H9 (cell line): ENCODE results near the gene NEUROG3. TPM values are rescaled to one million over a fixed set of nuclear protein-coding genes. Genes with fewer than 3 reads are reported as not detected.

ENCODE experiments used
- DNase-seq: peaks from one replicate; pipeline ENCODE4 v3.0.0-alpha.2; 2017
- H2AFZ ChIP-seq: one replicate; pipeline ENCODE4 v1.6.1; 2013; ENCODE audit warnings: mild to moderate bottlenecking, low read length, control low read depth, moderate library complexity
- H2AK5ac ChIP-seq: 2 replicates; pipeline ENCODE4 v1.6.1; 2013; ENCODE audit warnings: low read length, control low read depth, mixed read lengths; ENCODE audit not compliant: insufficient read length
- H2BK120ac ChIP-seq: one replicate; pipeline ENCODE4 v1.6.1; 2013; ENCODE audit warnings: low read depth, mild to moderate bottlenecking, low read length, control low read depth, inconsistent platforms; ENCODE audit not compliant: poor library complexity, severe bottlenecking
- H2BK12ac ChIP-seq: 2 replicates; pipeline ENCODE4 v1.6.1; 2013; ENCODE audit warnings: low read length, control low read depth, mixed read lengths, low read depth; ENCODE audit not compliant: insufficient read length
- H2BK15ac ChIP-seq: 2 replicates; pipeline ENCODE4 v1.6.1; 2013; ENCODE audit warnings: low read depth, low read length, control low read depth
- H2BK20ac ChIP-seq: one replicate; pipeline ENCODE4 v1.6.1; 2013; ENCODE audit warnings: low read depth, mild to moderate bottlenecking, low read length, control low read depth, inconsistent platforms; ENCODE audit not compliant: poor library complexity, severe bottlenecking
- H2BK5ac ChIP-seq: 2 replicates; pipeline ENCODE4 v1.6.1; 2013; ENCODE audit warnings: low read length, control low read depth, mixed read lengths; ENCODE audit not compliant: insufficient read length
- H3K14ac ChIP-seq: 2 replicates; pipeline ENCODE4 v1.6.1; 2013; ENCODE audit warnings: low read length, control low read depth; ENCODE audit not compliant: insufficient read depth
- H3K18ac ChIP-seq: 2 replicates; pipeline ENCODE4 v1.6.1; 2013; ENCODE audit warnings: low read depth, mild to moderate bottlenecking, mixed read lengths, low read length, control low read depth; ENCODE audit not compliant: insufficient read length
- H3K23ac ChIP-seq: 2 replicates; pipeline ENCODE4 v1.6.1; 2013; ENCODE audit warnings: low read length, control low read depth, mixed read lengths, low read depth; ENCODE audit not compliant: insufficient read length
- H3K23me2 ChIP-seq: 2 replicates; pipeline ENCODE4 v1.6.1; 2013; ENCODE audit warnings: low read depth, mild to moderate bottlenecking, mixed read lengths, low read length, control low read depth; ENCODE audit not compliant: insufficient read length, poor library complexity, severe bottlenecking
- H3K27ac ChIP-seq: 2 replicates; pipeline ENCODE4 v1.5.1; 2013; ENCODE audit warnings: low read length, control low read depth, mixed read lengths, low read depth; ENCODE audit not compliant: insufficient read length
- H3K27me3 ChIP-seq: 2 replicates; pipeline ENCODE4 v1.6.1; 2013; ENCODE audit warnings: low read length, control low read depth, inconsistent platforms; ENCODE audit not compliant: insufficient read depth
- H3K4ac ChIP-seq: 2 replicates; pipeline ENCODE4 v1.6.1; 2013; ENCODE audit warnings: low read depth, mild to moderate bottlenecking, control low read depth, inconsistent platforms, low read length, moderate library complexity
- H3K4me1 ChIP-seq: 2 replicates; pipeline ENCODE4 v1.6.1; 2013; ENCODE audit warnings: low read length, control low read depth, inconsistent platforms; ENCODE audit not compliant: insufficient read depth
- H3K4me2 ChIP-seq: 2 replicates; pipeline ENCODE4 v1.6.1; 2013; ENCODE audit warnings: low read length, control low read depth, mixed read lengths; ENCODE audit not compliant: insufficient read length, insufficient read depth
- H3K56ac ChIP-seq: 2 replicates; pipeline ENCODE4 v1.6.1; 2013; ENCODE audit warnings: low read depth, mild to moderate bottlenecking, mixed read lengths, low read length, control low read depth; ENCODE audit not compliant: insufficient read length
- H3K79me1 ChIP-seq: 2 replicates; pipeline ENCODE4 v1.6.1; 2013; ENCODE audit warnings: low read depth, mild to moderate bottlenecking, moderate library complexity, low read length, control low read depth, inconsistent platforms; ENCODE audit not compliant: insufficient read depth, poor library complexity, severe bottlenecking
- H3K79me2 ChIP-seq: 2 replicates; pipeline ENCODE4 v1.6.1; 2013; ENCODE audit warnings: low read length, control low read depth, inconsistent platforms; ENCODE audit not compliant: insufficient read depth
- H3K9ac ChIP-seq: 2 replicates; pipeline ENCODE4 v1.6.1; 2013; ENCODE audit warnings: low read length, control low read depth, mixed read lengths; ENCODE audit not compliant: insufficient read length; ENCODE audit errors: extremely low read depth
- H3K9me3 ChIP-seq: one replicate; pipeline ENCODE4 v1.6.1; 2013; ENCODE audit warnings: low read depth, low read length, inconsistent platforms; ENCODE audit not compliant: control insufficient read depth
- H3T11ph ChIP-seq: one replicate; pipeline ENCODE4 v1.6.1; 2013; ENCODE audit warnings: mild to moderate bottlenecking, low read length, control low read depth, inconsistent platforms
- H4K20me1 ChIP-seq: one replicate; pipeline ENCODE4 v1.6.1; 2013; ENCODE audit not compliant: control insufficient read depth, insufficient read length, insufficient read depth
- H4K5ac ChIP-seq: 2 replicates; pipeline ENCODE4 v1.6.1; 2013; ENCODE audit warnings: low read depth, mild to moderate bottlenecking, mixed read lengths, low read length, control low read depth; ENCODE audit not compliant: insufficient read length
- H4K8ac ChIP-seq: replicated peaks from 2 replicates; pipeline ENCODE4 v1.6.1; 2013; ENCODE audit warnings: low read length, control low read depth, mixed read lengths, low read depth; ENCODE audit not compliant: insufficient read length
- H4K91ac ChIP-seq: 2 replicates; pipeline ENCODE4 v1.6.1; 2013; ENCODE audit warnings: low read depth, mild to moderate bottlenecking, moderate library complexity, mixed read lengths, low read length, control low read depth; ENCODE audit not compliant: insufficient read length
- H3K27ac Mint-ChIP-seq, 3 experiments: 2 replicates in 2 of 3; 3 replicates in 1 of 3; pipeline ENCODE4 v1.8.0; 2020 to 2021; ENCODE audit warnings: mixed read lengths in 3 of 3, mild to moderate bottlenecking in 1 of 3, moderate library complexity in 1 of 3
- H3K27me3 Mint-ChIP-seq: 2 replicates; pipeline ENCODE4 v1.8.0; 2021; ENCODE audit warnings: low read depth, mild to moderate bottlenecking, moderate library complexity, mixed read lengths
- H3K36me3 Mint-ChIP-seq, 3 experiments: 2 replicates in 2 of 3; 3 replicates in 1 of 3; pipeline ENCODE4 v1.8.0; 2020 to 2021; ENCODE audit warnings: low read depth in 3 of 3, mixed read lengths in 3 of 3; ENCODE audit not compliant: insufficient read depth in 1 of 3
- H3K4me1 Mint-ChIP-seq, 2 experiments: 2 replicates each; pipeline ENCODE4 v1.8.0; 2020; ENCODE audit warnings: mixed read lengths in 2 of 2
- H3K4me3 Mint-ChIP-seq, 2 experiments: 2 replicates in 1 of 2; 3 replicates in 1 of 2; pipeline ENCODE4 v1.8.0; 2020 to 2021; ENCODE audit warnings: mild to moderate bottlenecking in 2 of 2, mixed read lengths in 2 of 2, moderate library complexity in 1 of 2
- H3K9me3 Mint-ChIP-seq, 2 experiments: 2 replicates in 1 of 2; 3 replicates in 1 of 2; pipeline ENCODE4 v1.8.0; 2020; ENCODE audit warnings: mild to moderate bottlenecking in 2 of 2, mixed read lengths in 2 of 2, moderate library complexity in 1 of 2
- WGBS: extraction: QIAGEN DNeasy Blood & Tissue Kit; methylation state at CpG from one replicate; pipeline ENCODE4 v1.1.7; 2013; ENCODE audit warnings: missing lambda C conversion rate, low lambda C conversion rate, mixed read lengths; ENCODE audit not compliant: insufficient read length; ENCODE audit errors: extremely low coverage; 5-methylcytosine and 5-hydroxymethylcytosine counted together
- total RNA-seq: library from RNA; stranded (reverse); gene quantifications from 2 replicates; pipeline ENCODE4 v1.2.1, GENCODE V29; 2021
- TF ChIP-seq, protein P1 (sequence below): fragments of 200-600 bp; sonication (generic); conservative IDR thresholded peaks from 3 replicates; pipeline ENCODE4 v1.8.0; 2021; ENCODE audit warnings: antibody characterized with exemption, mild to moderate bottlenecking

The NEUROG3 gene
- total RNA-seq, 1 experiment from 2014 or later, result not detected

GRCh38 chr10:69552268-69552667, 21.0 kb downstream of the NEUROG3 start:
- DNase-seq, result no peak
- no peak overlapping the region for H2BK12ac ChIP-seq
- no peak overlapping the region for H3K18ac ChIP-seq
- Mint-ChIP-seq H3K27me3 (peaks cover 76% of the 10 kb centered on the region), H3K4me3 (no peak overlapping the region), H3K27ac (0 out of 7 replicates have a peak overlapping the region, but pooled peaks of 1 of the 3 experiments have one; percentile 79), H3K4me1 (peaks cover 14 to 31% of the 10 kb centered on the region in 2 experiments), H3K9me3 (peaks cover 33 to 34% of the 10 kb centered on the region in 2 experiments), H3K36me3 (peaks cover 2 to 25% (median 7%) of the 10 kb centered on the region in 3 experiments)
- no peak overlapping the region for H3K4me2 ChIP-seq
- H4K91ac ChIP-seq, result no peak overlapping the region
- no peak overlapping the region for H2BK20ac ChIP-seq
- no peak overlapping the region for H2AK5ac ChIP-seq
- no peak overlapping the region for H2BK15ac ChIP-seq
- no peak overlapping the region for H3K23ac ChIP-seq
- H2AFZ ChIP-seq, result no peak overlapping the region
- peaks cover 10% of the 10 kb centered on the region for H3K9me3 ChIP-seq
- H3T11ph ChIP-seq, result no peak overlapping the region
- no peak overlapping the region for H3K14ac ChIP-seq
- H2BK120ac ChIP-seq, result no peak overlapping the region
- no CpG with 5 or more reads among the region's 1 CpG for WGBS
- no peak overlapping the region for H3K9ac ChIP-seq
- no peaks in the 10 kb centered on the region for H3K79me2 ChIP-seq
- no peaks in the 10 kb centered on the region for H3K79me1 ChIP-seq
- no peak overlapping the region for H3K56ac ChIP-seq
- no peaks in the 10 kb centered on the region for H4K20me1 ChIP-seq
- no peak overlapping the region for H4K8ac ChIP-seq
- H3K27me3 ChIP-seq, result no peaks in the 10 kb centered on the region
- TF ChIP-seq, protein P1, sequence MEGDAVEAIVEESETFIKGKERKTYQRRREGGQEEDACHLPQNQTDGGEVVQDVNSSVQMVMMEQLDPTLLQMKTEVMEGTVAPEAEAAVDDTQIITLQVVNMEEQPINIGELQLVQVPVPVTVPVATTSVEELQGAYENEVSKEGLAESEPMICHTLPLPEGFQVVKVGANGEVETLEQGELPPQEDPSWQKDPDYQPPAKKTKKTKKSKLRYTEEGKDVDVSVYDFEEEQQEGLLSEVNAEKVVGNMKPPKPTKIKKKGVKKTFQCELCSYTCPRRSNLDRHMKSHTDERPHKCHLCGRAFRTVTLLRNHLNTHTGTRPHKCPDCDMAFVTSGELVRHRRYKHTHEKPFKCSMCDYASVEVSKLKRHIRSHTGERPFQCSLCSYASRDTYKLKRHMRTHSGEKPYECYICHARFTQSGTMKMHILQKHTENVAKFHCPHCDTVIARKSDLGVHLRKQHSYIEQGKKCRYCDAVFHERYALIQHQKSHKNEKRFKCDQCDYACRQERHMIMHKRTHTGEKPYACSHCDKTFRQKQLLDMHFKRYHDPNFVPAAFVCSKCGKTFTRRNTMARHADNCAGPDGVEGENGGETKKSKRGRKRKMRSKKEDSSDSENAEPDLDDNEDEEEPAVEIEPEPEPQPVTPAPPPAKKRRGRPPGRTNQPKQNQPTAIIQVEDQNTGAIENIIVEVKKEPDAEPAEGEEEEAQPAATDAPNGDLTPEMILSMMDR, result no peak
- no peak overlapping the region for H3K27ac ChIP-seq
- H3K4ac ChIP-seq, result no peak overlapping the region
- H3K23me2 ChIP-seq, result no peaks in the 10 kb centered on the region
- H3K4me1 ChIP-seq, result no peaks in the 10 kb centered on the region
- H2BK5ac ChIP-seq, result no peak overlapping the region
- no peak overlapping the region for H4K5ac ChIP-seq
